Stimulated activated CD8-positive, alpha-beta memory T cell treated with anti-CD3 and anti-CD28 coated beads, Interleukin-7, amount 100 ng/mL, for 1 hour (primary cell): ENCODE results near the gene SKOR1.

Experiments used
- DNase-seq, 2 donors: peaks; one replicate each; pipeline ENCODE4 v3.0.0-alpha.2; 2020; ENCODE audit warnings: low read depth in 2 of 2

SKOR1 gene

GRCh38 chr15:67794832-67795574 lies 30.3 kb upstream of the SKOR1 start:
- no peak for DNase-seq

DNA sequence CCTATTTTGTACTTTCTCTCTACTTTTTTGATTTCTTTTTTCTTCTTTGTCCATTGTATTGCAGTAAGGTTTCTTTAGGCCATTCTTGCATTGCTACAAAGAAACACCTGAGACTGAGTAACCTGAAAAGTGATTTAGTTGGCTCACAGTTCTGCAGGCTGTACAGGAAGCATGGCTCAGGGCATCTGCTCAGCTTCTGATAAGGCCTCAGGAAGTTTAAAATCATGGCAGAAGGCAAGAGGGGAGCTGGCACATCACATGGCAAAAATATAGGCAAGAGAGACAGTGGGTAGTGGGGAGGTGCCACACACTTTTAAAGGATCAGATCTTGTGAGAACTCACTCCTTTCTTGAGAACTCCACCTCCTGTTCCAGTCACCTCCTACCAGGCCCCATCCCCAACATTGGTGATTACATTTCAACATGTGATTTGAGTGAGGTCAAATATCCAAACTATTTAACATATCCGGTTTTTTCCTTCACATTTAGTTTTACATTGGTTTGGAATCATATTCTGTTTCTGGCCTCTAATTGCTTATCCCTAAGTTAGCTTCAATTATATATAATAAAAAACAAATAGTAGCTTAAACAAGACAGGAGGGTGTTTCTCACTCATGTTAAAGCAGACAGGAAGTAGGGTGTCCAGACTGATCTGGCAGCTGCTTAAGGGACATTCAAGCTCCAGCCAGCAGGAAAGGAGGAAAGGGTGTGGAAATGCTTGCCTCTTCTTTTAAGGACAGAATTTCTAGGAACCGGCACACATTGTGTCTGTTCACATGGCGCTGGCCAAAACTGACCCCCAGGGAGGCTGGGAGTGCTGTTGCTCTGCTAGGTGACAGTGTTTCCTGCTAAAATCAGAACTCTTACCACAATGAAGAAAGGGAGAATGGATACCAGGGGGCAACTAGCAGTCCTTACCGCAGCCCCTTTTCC lies 28.8 kb upstream of the SKOR1 start:
- no peak for DNase-seq

- DNase-seq, result no peak
Measured at GRCh38 chr15:67799801-67800205, 25.5 kb upstream of the SKOR1 start.

- no peak for DNase-seq
Measured at GRCh38 chr15:67801142-67801541, 24.2 kb upstream of the SKOR1 start.

DNA sequence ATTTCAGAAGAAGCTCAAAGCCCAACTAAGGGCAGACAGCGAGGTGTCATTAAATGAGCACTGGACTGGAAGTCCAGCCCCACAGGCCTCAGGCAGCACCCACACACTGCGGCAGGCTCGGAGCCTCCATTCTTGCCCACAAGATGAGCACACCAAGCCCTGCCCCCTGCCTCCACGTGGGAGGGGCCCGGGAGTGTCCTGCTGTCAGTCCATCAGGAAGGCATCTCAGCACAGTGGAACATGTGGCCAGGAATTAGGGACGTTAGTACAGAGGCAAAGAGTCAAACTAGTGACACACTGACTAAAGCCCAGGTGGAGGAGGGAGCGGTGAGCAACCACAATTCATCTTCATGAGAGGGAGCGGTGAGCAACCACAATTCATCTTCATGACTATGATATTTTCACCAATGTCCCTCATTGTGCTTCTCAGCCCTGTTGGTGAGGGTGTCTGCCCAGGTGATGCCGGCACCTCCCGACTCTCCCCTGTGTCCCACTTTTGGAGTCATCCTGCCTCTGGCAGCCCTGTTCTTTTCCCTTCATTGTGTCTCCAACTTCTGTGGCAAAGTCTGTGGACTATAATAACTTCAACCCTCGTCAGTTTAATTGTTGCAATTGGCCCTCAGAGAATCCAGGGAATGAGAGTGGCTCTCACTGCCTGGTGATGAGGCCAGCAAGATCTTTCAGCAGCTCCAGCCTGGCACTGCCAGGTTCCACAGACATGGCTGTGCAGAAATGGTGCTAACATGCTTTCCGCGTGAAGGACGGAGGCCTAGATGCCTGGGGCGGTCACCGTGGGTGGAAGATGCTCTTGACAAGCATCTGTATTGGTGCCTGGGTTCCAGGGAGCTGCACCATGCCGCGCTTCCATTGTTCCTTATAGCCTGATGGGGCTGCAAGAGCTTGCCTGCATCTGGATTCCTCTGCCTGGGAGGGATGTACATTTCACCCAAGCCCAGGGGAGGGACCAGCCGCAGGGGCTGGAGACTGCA lies 23.1 kb upstream of the SKOR1 start:
- DNase-seq, result no peak

DNA sequence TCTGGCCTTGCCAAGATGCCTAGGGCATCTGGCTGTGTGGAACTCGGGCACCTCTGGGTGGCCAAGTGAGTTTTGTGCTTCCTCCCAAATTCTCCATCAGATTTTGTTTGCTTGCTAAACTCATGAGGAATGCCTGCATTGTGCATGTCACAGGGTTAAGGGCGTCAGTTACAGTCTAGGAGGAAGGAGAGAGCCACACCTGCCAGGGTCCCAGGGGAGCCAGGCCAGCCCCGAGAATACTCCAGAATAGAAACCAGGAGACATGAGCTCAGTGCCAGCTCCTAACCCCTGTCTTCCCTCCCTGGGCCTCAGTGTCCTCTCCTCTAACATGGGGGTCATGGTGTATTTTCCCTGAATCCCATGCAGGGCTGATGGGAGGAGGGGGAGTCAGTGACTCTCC lies 22.0 kb upstream of the SKOR1 start:
- no peak for DNase-seq

DNA sequence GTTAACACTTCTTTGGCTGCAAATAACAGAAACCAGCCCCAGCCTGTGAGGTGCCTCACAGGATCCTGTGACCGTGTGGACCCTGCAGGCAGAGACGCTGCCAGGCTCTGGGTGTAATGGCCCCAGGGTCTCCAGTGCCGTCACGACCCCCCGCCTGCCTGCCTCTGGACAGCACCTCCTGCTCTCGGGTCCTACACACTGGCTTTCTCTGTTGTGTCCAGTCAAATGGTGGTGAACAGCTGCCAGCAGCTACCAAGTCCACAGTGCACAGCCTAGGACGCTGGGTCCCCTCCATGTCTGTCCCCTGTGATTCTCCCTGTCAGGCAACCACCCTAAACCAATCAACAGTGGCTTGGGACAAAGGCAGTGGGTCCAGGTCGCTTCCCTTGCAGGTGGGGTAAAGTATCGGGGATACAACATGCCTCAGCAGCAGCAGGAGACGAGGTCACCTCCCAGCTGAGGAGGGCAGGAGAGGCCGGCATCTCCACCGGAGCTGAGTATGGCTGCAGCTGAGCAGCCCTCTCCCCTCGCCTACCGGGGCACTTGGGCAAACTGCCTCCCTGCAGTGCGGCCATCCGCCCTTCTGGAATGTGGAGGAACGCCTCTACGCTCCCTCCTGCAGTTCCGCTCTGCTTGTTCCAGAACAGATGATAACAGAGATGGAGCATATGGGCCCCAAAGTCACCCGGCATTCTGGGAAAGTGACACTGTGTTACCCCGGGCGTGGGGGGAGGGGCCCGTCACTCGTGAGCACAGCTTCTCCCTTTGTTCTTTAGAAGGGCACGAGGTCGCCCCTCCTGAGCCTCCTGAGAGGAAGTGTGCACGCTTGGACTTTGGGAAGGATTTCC lies 21.1 kb upstream of the SKOR1 start:
- no peak for DNase-seq

DNA sequence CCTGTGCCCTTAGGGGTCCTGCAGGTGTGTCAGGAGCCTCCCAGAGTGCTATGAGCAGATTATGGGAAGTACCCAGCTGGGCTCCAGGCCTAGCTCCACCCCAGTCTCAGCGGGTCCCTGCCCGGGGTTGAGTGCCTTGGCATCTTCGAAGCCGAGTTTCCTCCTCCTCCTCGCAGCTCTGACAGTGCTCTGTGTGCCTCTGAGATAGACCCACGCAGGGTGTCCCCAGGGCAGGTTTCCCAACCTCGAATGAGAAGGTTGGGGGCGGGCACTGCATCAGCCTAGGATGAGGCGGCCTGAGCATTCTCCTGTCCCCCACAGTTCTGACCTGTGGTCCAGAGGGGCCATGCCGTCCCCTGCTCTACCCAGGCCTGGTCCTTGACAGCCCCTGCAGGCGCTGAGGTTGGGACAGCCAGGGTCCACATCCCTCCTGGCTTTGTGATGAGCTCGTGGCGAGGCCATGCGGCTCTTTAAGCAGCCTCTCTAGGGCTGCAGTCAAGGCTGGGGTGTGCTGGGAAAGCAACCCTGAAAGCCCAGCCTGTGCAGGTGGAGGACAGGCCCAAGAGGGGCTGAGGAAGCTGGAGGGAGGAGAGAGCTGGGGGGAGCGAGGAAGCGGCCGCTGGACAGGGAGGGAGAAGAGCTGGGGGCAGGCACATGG lies 20.2 kb upstream of the SKOR1 start:
- no peak for DNase-seq

DNA sequence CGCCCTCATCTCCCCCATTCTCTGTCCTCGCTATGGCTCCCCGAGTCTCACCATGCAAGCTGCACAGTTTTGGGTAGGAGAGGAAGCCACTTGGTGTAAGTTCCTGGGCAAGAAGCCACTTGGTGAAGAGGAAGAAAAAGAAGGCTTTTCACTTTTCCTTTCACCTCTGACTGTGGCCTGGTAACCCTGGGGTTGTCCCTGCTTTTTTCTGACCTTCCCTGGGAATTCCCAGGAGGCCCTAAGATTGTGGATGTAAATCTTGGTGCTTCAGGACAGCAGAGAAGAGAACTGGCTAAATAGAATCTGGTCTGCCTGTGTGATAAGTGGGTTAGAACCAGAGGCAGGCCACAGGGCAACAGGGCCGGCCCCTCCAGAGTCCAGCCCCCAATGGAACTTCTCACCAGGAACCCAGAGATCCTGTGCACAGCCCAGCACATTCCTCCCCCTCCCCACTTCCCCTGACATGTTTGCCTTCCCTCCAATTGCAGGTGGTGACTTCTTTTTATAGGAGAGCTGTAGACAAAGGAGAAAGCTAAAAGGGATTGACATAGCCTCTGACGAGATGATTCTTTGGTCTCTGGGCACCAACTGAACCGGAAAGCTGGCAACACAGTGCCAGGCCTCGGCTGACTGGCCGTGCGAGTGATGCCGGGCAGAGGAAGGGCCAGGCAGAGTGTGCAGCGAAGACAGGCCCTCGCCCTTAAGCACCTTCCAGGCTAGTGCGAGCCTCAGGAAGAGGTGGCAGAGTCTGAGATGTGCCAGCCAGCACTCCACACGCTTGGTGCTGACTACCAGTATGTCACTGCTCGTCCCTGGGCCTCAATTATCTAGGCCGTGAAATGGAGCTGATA lies 19.4 kb upstream of the SKOR1 start:
- no peak for DNase-seq

DNA sequence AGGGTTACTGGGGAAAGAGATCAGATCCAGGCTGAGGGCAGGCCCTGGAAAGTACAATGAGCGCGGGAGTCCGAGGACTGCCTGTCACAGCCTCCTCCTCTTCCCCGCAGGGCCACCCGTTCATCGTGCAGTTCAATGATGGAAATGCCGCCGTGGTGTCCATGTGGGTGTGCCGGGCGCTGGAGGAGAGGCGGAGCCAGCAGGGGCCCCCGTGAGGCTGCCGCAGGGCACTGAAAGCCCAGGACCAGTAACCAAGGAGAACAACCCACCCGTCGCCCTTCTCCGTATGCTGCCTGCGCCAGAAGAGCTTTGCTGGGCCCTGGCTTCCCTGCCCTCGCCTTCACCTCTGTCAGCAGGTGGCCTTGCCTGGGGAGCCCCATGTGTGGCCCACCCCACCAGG lies 18.8 kb upstream of the SKOR1 start:
- no peak for DNase-seq

DNA sequence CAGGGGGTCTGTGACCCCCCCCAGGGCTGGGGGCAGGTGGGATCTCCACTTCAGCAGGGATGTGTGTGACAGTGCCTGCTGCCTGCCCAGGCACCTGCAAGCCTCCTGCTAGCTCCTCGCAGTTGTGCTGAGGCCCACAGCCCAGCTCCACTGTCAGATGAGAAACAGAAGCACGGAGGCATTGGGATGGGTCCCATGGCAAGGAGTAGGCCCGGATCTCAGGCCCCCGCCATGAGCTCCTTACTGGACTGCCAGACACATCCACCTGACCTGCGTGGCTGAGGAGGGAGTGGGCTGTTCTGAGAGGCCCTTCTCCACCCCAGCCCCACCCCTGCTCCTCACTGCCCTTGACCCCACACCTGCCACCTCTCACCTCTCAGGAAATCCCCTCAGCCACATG lies 18.2 kb upstream of the SKOR1 start:
- DNase-seq, result no peak

- no peak for DNase-seq
Measured at GRCh38 chr15:67807836-67808235, 17.5 kb upstream of the SKOR1 start.

DNA sequence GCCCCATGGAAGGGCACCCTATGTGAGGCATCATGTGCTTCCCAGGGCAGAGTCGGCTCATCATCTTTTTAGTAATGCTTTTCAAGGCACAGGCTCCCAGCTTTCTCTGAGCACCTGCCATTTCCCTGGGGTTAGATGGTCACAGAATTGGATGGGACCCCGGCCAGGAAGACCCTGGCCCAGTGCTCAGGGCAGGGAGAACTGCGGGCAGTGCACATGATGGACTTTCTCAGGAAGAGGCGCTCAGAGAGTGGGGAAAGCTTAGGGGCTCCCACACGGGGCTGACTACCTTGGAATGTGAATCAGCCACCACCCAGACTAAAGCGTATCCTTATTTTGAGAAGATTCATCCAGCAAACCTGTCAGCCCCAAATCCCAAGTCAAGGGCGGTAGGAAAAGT lies 16.5 kb upstream of the SKOR1 start:
- no peak for DNase-seq

- no peak for DNase-seq
Measured at GRCh38 chr15:67809441-67809840, 15.9 kb upstream of the SKOR1 start.

DNA sequence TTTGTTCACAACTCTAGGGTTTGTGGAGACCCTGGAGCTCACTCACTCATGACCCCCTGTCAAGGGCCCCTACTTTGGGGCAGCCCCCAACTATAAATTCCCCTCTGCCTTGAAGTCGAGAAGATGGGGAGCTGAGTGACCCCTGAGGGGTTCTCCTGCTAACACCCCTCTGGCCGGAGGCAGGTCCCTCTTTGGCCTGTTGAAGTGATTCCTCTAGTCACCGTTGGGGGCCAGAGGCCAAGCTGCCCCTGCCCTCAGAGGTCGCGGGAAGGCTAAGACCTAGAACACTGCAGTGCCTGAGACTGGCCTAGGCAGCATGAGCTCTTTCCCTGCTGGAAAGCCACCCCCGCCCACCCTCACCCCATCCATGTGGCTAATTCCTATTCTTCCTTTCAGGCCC lies 15.4 kb upstream of the SKOR1 start:
- no peak for DNase-seq

GRCh38 chr15:67812241-67812644 lies 13.1 kb upstream of the SKOR1 start:
- DNase-seq, result no peak

GRCh38 chr15:67813104-67813634 lies 12.1 kb upstream of the SKOR1 start:
- DNase-seq, result no peak

- no peak for DNase-seq
Measured at GRCh38 chr15:67815036-67815592, 10.2 kb upstream of the SKOR1 start.

GRCh38 chr15:67816668-67817067 lies 8.6 kb upstream of the SKOR1 start:
- DNase-seq, result no peak
